Body of pancreas (tissue), 4 donors: ENCODE measurements around the gene EDIL3. TPM values are rescaled to one million over a fixed set of nuclear protein-coding genes. Genes with fewer than 3 reads are reported as not detected.

Experiments used
- ATAC-seq: fragments of 150-250 bp; one replicate; pipeline ENCODE4 v1.9.1; 2016
- DNase-seq, 4 donors: peaks; one replicate each; pipeline ENCODE4 v3.0.0-alpha.2; 2019
- H3K27ac ChIP-seq, 4 donors: fragments of 200-600 bp; sonication (generic); 1 replicate in 3 of 4; 2 replicates in 1 of 4; pipeline versions ENCODE4 v1.5.1 to v1.6.1; 2016 to 2019; ENCODE audit warnings: mild to moderate bottlenecking in 1 of 4, mixed read lengths in 1 of 4, moderate library complexity in 1 of 4
- H3K27me3 ChIP-seq, 2 donors: fragments of 200-600 bp; sonication (generic); one replicate each; pipeline ENCODE4 v1.6.0; 2016; ENCODE audit warnings: mild to moderate bottlenecking in 1 of 2
- H3K36me3 ChIP-seq, 2 donors: fragments of 200-600 bp; sonication (generic); replicated peaks in 1 of 2; 2 replicates each; pipeline ENCODE4 v1.5.1; 2016; ENCODE audit warnings: low read depth in 2 of 2; ENCODE audit not compliant: insufficient read depth in 1 of 2
- H3K4me1 ChIP-seq: fragments of 200-600 bp; sonication (generic); one replicate; pipeline ENCODE4 v1.6.0; 2016
- H3K4me3 ChIP-seq, 2 donors: fragments of 200-600 bp; sonication (generic); 1 replicate in 1 of 2; 2 replicates in 1 of 2; pipeline ENCODE4 v1.5.1; 2016 to 2019
- H3K9me3 ChIP-seq, 3 donors: fragments of 200-600 bp; sonication (generic); 1 replicate in 2 of 3; 2 replicates in 1 of 3; pipeline ENCODE4 v1.5.1; 2016
- CTCF ChIP-seq, 7 experiments: fragments of 450-650 bp in 4 of 7; fragments of 200-600 bp in 3 of 7; sonication (generic) in 3 of 7; IDR thresholded peaks; one replicate each; pipeline ENCODE4 v1.5.1; 2016 to 2019; ENCODE audit warnings: antibody characterized with exemption in 7 of 7
- POLR2A ChIP-seq, 3 donors: fragments of 450-650 bp; IDR thresholded peaks; one replicate each; pipeline ENCODE4 v1.6.1; 2016; ENCODE audit warnings: antibody characterized with exemption in 3 of 3, mild to moderate bottlenecking in 2 of 3
- WGBS, 2 donors: methylation state at CpG; one replicate each; pipeline ENCODE4 v1.1.5; 2017; 5-methylcytosine and 5-hydroxymethylcytosine counted together
- intact Hi-C: fragments of 100-400 bp; cut with DNase I; formaldehyde crosslinking; loops from one replicate; pipeline ENCODE4 v1.15.1; 2023
- total RNA-seq, 2 donors: library from RNA; depleted of rRNA; stranded (reverse); fragments of >200 nt; gene quantifications; one replicate each; pipeline ENCODE4 v1.1.0, GENCODE V29; 2016

Gene EDIL3
- total RNA-seq, 2 donors from 2014 or later, result 2.3 to 4.7 TPM

- no peaks in the 10 kb centered on the region for H3K27me3 ChIP-seq
- intact Hi-C loops, result no loop called here
- H3K9me3 ChIP-seq, result no peaks in the 10 kb centered on the region
- DNase-seq (no peak), ATAC-seq (no peak)
- H3K4me1 ChIP-seq, result no peaks in the 10 kb centered on the region
- no peaks in the 10 kb centered on the region for H3K36me3 ChIP-seq
- no peak overlapping the region for H3K27ac ChIP-seq
- WGBS, 2 donors, result 59 to 65% methylated on average over 2 of the region's 2 CpGs
- no peak overlapping the region for H3K4me3 ChIP-seq
- TF ChIP-seq CTCF (IDR thresholded peaks at IDR 0.05) (no peak), POLR2A (IDR thresholded peaks at IDR 0.05) (no peak)
Observed at GRCh38 chr5:84197538-84197937, 187.1 kb downstream of the EDIL3 start.

GRCh38 chr5:84191281-84191680 lies 193.4 kb downstream of the EDIL3 start:
- 31 to 33% methylated on average over 2 of the region's 2 CpGs for WGBS, 2 donors
- no peak overlapping the region for H3K4me3 ChIP-seq
- no peak overlapping the region for H3K27ac ChIP-seq
- no peaks in the 10 kb centered on the region for H3K4me1 ChIP-seq
- intact Hi-C loops, result no loop called here
- H3K27me3 ChIP-seq, result no peaks in the 10 kb centered on the region
- TF ChIP-seq POLR2A (IDR thresholded peaks at IDR 0.05) (no peak), CTCF (IDR thresholded peaks at IDR 0.05) (no peak)
- DNase-seq (peak in 3 of 4 donors; percentile 12 to 61 (median 39)), ATAC-seq (no peak)
- H3K36me3 ChIP-seq, result no peaks in the 10 kb centered on the region
- H3K9me3 ChIP-seq, result no peaks in the 10 kb centered on the region

- Histone ChIP-seq H3K27me3 (no peaks in the 10 kb centered on the region), H3K27ac (no peak overlapping the region), H3K4me1 (no peaks in the 10 kb centered on the region), H3K4me3 (no peak overlapping the region), H3K9me3 (no peaks in the 10 kb centered on the region), H3K36me3 (no peaks in the 10 kb centered on the region)
- ATAC-seq (no peak), DNase-seq (no peak)
- 87% methylated on average over 1 of the region's 1 CpG for WGBS, 2 donors
- intact Hi-C loops, result no loop called here
- no peak for TF ChIP-seq CTCF (IDR thresholded peaks at IDR 0.05)
- TF ChIP-seq POLR2A (IDR thresholded peaks at IDR 0.05), result no peak
Observed at GRCh38 chr5:84184857-84185256, 199.8 kb downstream of the EDIL3 start.

- intact Hi-C loops, result no loop called here
- TF ChIP-seq CTCF (IDR thresholded peaks at IDR 0.05) (no peak), POLR2A (IDR thresholded peaks at IDR 0.05) (no peak)
- ATAC-seq, result no peak
- Histone ChIP-seq H3K9me3 (no peaks in the 10 kb centered on the region), H3K4me3 (no peak overlapping the region), H3K4me1 (no peaks in the 10 kb centered on the region), H3K27ac (no peak overlapping the region), H3K36me3 (no peaks in the 10 kb centered on the region), H3K27me3 (no peaks in the 10 kb centered on the region)
- 54 to 60% methylated on average over 3 of the region's 3 CpGs for WGBS, 2 donors
- no peak for DNase-seq
Observed at GRCh38 chr5:84181093-84181492, 203.6 kb downstream of the EDIL3 start.

- no peak for ATAC-seq
- H3K27me3 ChIP-seq, result no peaks in the 10 kb centered on the region
- H3K4me3 ChIP-seq, result no peak overlapping the region
- WGBS, 2 donors, result 68 to 72% methylated on average over 2 of the region's 2 CpGs
- no peak overlapping the region for H3K27ac ChIP-seq
- no peaks in the 10 kb centered on the region for H3K4me1 ChIP-seq
- intact Hi-C loops, result no loop called here
- TF ChIP-seq CTCF (IDR thresholded peaks at IDR 0.05) (no peak), POLR2A (IDR thresholded peaks at IDR 0.05) (no peak)
- H3K9me3 ChIP-seq, result no peaks in the 10 kb centered on the region
- no peak for DNase-seq
- no peaks in the 10 kb centered on the region for H3K36me3 ChIP-seq
Observed at GRCh38 chr5:84168841-84169240, 215.8 kb downstream of the EDIL3 start.
